ENCODE results near the gene ME2. TPM values are rescaled to one million over a fixed set of nuclear protein-coding genes. Genes with fewer than 3 reads are reported as not detected.

The ME2 gene
- total and polyA plus RNA-seq, 2 of the 8 experiments (the other 6 are each of a cell fraction or from before 2014, with no cell fraction given): 54.7 to 66.9 TPM

DNA sequence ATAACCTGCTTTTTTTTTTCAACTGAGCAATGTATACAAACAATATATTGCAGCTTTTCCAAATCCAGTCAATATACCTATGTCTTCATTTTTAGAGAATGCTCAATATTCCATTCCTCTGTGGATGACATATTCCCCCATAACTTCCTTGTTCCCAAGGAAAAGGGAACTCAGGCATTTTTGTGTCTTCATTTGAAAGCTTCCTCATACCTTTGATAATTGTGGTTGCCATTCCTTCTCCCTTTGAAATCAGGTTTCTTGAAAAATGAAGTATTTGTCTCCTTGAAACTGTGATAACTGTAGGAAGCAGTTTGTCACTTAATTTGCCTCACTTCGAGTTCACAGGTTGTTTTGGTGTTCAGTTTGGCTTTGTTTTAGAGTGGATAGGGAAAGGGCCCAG lies 102.5 kb downstream of the ME2 start:
- ChIA-PET CTCF (ENCODE audit: partially characterized antibody) (interaction anchor here (0.6 kb wide), 3 partner anchors 70 to 1549 kb away, joined by 3 read pairs; no protein-coding TSS in a partner anchor), POLR2A (ENCODE audit: partially characterized antibody) (no interaction called here)
- H3K79me2 ChIP-seq (ENCODE audit: control insufficient read depth in 1 of 2, insufficient read depth in 2 of 2, low read length in 2 of 2): no peaks in the 10 kb centered on the region
- no peaks in the 10 kb centered on the region for H3K79me1 ChIP-seq (ENCODE audit: low read depth, low read length)
- H3K18ac ChIP-seq (ENCODE audit: extremely low read depth, low read length): no peak overlapping the region
- H3K36me3 ChIP-seq (ENCODE audit: control insufficient read depth in 2 of 4, insufficient read depth in 4 of 4, low read length in 3 of 4): peaks cover 0 to 15% (median 4%) of the 10 kb centered on the region in 4 experiments; a peak in 3 of 8 replicates
- H2BK5ac ChIP-seq (ENCODE audit: low read depth, low read length): no peak overlapping the region
- no peaks in the 10 kb centered on the region for H3K4me1 ChIP-seq (replicated peaks in 1 of 4; ENCODE audit: control insufficient read depth in 3 of 4, insufficient read depth in 4 of 4, low read length in 3 of 4)
- TF ChIP-seq KDM1A (IDR thresholded peaks at IDR 0.05; ENCODE audit: borderline replicate concordance, low read length): no peak
- TF ChIP-seq MAFK (IDR thresholded peaks at IDR 0.05; ENCODE audit: low read depth, low read length): no peak
- no peak for TF ChIP-seq CHD1 (IDR thresholded peaks at IDR 0.05; ENCODE audit: low read depth, low read length)
- no peak for TF ChIP-seq JUN (IDR thresholded peaks at IDR 0.05; ENCODE audit: low read depth, low read length)
- TF ChIP-seq FOSL1 (IDR thresholded peaks at IDR 0.05; ENCODE audit: insufficient read depth, low read depth, low read length): no peak
- TF ChIP-seq, protein P1, sequence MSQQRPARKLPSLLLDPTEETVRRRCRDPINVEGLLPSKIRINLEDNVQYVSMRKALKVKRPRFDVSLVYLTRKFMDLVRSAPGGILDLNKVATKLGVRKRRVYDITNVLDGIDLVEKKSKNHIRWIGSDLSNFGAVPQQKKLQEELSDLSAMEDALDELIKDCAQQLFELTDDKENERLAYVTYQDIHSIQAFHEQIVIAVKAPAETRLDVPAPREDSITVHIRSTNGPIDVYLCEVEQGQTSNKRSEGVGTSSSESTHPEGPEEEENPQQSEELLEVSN (IDR thresholded peaks at IDR 0.05): no peak
- TF ChIP-seq SIN3A (conservative IDR thresholded peaks at IDR 0.05 in 1 of 2, IDR thresholded peaks at IDR 0.05 in 1 of 2; ENCODE audit: low read depth in 1 of 2, low read length in 2 of 2): no peak
- no peak for TF ChIP-seq CHD2 (IDR thresholded peaks at IDR 0.05; ENCODE audit: low read length)
- no peak for TF ChIP-seq SP4 (IDR thresholded peaks at IDR 0.05; ENCODE audit: low read length)
- TF ChIP-seq NANOG (IDR thresholded peaks at IDR 0.05; ENCODE audit: insufficient read depth, low read depth, low read length, poor library complexity, severe bottlenecking): no peak
- TF ChIP-seq SP1 (IDR thresholded peaks at IDR 0.05; ENCODE audit: low read depth, low read length): no peak
- H4K20me1 ChIP-seq (replicated peaks in 1 of 2; ENCODE audit: control insufficient read depth in 1 of 2, insufficient read depth in 2 of 2, low read length in 2 of 2): no peaks in the 10 kb centered on the region
- H3K4me3 ChIP-seq (ENCODE audit: extremely low read depth in 1 of 4, insufficient read depth in 2 of 4, low read depth in 3 of 4, low read length in 4 of 4): no peak overlapping the region
- H2AFZ ChIP-seq (ENCODE audit: low read length): no peak overlapping the region
- no peak overlapping the region for H3K4ac ChIP-seq (replicated peaks; ENCODE audit: insufficient read length, low read depth, low read length)
- no peak overlapping the region for H2BK15ac ChIP-seq (ENCODE audit: low read length)
- no peak overlapping the region for H3K27ac ChIP-seq (ENCODE audit: low read depth, low read length)
- H3K23me2 ChIP-seq (ENCODE audit: low read depth, low read length): no peaks in the 10 kb centered on the region
- H4K5ac ChIP-seq (ENCODE audit: insufficient read length, low read depth, low read length): no peak overlapping the region
- H2BK12ac ChIP-seq (ENCODE audit: low read depth, low read length): no peak overlapping the region
- H4K8ac ChIP-seq (ENCODE audit: extremely low read depth, insufficient read depth, low read length): no peak overlapping the region
- peaks cover 16% of the 10 kb centered on the region in 2 experiments for H3K9me3 ChIP-seq (ENCODE audit: insufficient read depth in 2 of 2, low read depth in 1 of 2, low read length in 1 of 2)
- no peak overlapping the region for H3K23ac ChIP-seq (ENCODE audit: insufficient read length)
- 92% methylated on average over 1 of the region's 1 CpG; no CpG with 5 or more reads in 1 of the 2 experiments for WGBS, 2 experiments (ENCODE audit: extremely low coverage in 1 of 2, insufficient coverage in 1 of 2, insufficient read length in 1 of 2, insufficient replicate concordance in 2 of 2, low coverage in 1 of 2, low lambda C conversion rate in 2 of 2, missing lambda C conversion rate in 1 of 2)
- no peak for FAIRE-seq
- H2AK5ac ChIP-seq (ENCODE audit: low read depth, low read length): no peak overlapping the region
- H2BK20ac ChIP-seq (ENCODE audit: low read length): no peak overlapping the region
- no peak overlapping the region for H3K14ac ChIP-seq (ENCODE audit: insufficient read length)
- no peak for DNase-seq (ENCODE audit: low read depth in 1 of 2, low spot score in 2 of 2)
- H3K56ac ChIP-seq (replicated peaks; ENCODE audit: insufficient read length, low read depth, low read length): no peak overlapping the region
- no peak overlapping the region for H3K9ac ChIP-seq (replicated peaks in 1 of 4; ENCODE audit: extremely low read depth in 1 of 4, low read depth in 3 of 4, low read length in 3 of 4)
- H3K27me3 ChIP-seq (replicated peaks in 1 of 4; ENCODE audit: control insufficient read depth in 3 of 4, extremely low read depth in 1 of 4, insufficient read depth in 3 of 4, low read length in 3 of 4): no peaks in the 10 kb centered on the region
- no peak overlapping the region for H3K4me2 ChIP-seq (ENCODE audit: insufficient read depth in 1 of 2, low read depth in 2 of 2, low read length in 2 of 2)
- H4K91ac ChIP-seq (replicated peaks; ENCODE audit: insufficient read length, low read length): no peak overlapping the region
- H2BK120ac ChIP-seq (replicated peaks; ENCODE audit: low read depth, low read length): no peak overlapping the region

Measured in H1 (cell line).